ENCODE measurements around the gene ZMYND11.

DNA sequence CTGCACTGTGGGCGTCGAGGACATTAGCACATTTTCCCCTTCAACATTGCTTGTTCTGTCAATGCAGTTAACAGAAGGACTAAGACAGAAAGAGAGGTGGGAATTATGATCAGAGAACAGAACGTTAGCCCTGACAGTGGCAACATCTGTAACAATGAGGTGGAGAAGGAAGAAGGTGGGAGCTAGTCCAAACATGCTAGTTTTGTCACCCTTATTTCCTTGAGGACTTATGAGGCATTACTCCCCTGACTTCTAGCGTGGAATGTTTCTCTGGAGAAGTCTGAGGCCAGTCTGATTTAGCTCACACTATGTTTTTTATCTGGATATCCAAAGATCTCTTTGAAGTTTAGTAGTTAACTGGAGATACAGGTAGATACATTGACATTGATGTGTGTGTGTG, 73.4 kb downstream of the ZMYND11 start:
- TF ChIP-seq FOXM1 (IDR thresholded peaks at IDR 0.05; ENCODE audit: borderline replicate concordance): no peak
- TF ChIP-seq ARNT (IDR thresholded peaks at IDR 0.05): no peak
- TF ChIP-seq SUZ12 (IDR thresholded peaks at IDR 0.05): no peak
- TF ChIP-seq NFRKB (IDR thresholded peaks at IDR 0.05): no peak

Data from HEK293T (cell line).